GM12875 (cell line): ENCODE results near the gene CLDN24.

Source experiments
- H3K4me3 ChIP-seq: one replicate; pipeline ENCODE4 v1.5.1; 2011; ENCODE audit warnings: low read depth, low read length, control low read depth
- TF ChIP-seq, protein P1 (sequence below): IDR thresholded peaks from 2 replicates; pipeline ENCODE4 v1.5.1; 2011; ENCODE audit warnings: low read depth, mild to moderate bottlenecking, control low read depth, inconsistent platforms, low read length, moderate library complexity, borderline replicate concordance; ENCODE audit not compliant: insufficient read depth

CLDN24 gene

GRCh38 chr4:183304538-183304937, 17.7 kb downstream of the CLDN24 start:
- H3K4me3 ChIP-seq, result no peak overlapping the region
- TF ChIP-seq, protein P1, sequence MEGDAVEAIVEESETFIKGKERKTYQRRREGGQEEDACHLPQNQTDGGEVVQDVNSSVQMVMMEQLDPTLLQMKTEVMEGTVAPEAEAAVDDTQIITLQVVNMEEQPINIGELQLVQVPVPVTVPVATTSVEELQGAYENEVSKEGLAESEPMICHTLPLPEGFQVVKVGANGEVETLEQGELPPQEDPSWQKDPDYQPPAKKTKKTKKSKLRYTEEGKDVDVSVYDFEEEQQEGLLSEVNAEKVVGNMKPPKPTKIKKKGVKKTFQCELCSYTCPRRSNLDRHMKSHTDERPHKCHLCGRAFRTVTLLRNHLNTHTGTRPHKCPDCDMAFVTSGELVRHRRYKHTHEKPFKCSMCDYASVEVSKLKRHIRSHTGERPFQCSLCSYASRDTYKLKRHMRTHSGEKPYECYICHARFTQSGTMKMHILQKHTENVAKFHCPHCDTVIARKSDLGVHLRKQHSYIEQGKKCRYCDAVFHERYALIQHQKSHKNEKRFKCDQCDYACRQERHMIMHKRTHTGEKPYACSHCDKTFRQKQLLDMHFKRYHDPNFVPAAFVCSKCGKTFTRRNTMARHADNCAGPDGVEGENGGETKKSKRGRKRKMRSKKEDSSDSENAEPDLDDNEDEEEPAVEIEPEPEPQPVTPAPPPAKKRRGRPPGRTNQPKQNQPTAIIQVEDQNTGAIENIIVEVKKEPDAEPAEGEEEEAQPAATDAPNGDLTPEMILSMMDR, result no peak

DNA sequence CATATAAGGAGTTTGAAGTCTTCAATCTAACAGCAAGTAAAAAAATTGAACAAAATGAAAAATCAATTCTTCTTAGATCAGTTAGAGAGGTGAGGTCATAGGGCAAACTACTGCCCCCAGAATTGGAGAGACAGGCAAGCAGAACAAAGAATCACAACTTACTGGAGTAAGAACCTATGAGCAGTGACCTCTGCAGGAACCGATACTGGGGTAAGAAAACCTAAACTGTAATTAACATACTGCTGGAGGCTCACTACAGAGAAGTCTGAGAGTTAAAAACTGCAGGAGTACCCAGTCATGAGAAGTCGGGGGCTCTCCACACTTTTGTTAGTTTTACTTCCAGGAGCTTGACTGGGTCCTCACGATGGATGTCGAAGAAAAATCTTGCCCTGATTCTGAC, 18.2 kb downstream of the CLDN24 start:
- TF ChIP-seq, protein P1, result no peak
- no peak overlapping the region for H3K4me3 ChIP-seq

DNA sequence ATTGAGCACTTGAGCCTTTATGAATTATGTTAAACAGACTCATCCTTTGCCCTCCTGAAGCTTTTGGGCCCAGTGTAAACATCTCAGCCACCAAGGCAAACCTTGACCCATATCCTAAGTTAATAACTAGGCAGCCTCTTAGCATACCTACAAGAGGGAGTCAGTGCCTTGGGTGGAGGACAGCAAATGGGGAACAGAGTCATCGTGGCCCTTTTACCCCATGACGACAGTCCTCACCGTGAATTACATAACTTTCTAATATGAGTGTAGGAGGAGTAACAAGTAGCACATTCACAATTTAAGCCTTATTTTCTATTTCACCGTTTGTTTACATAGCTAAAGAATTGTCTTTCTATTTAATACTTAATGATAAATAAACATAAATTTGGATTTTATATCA, 18.9 kb downstream of the CLDN24 start:
- TF ChIP-seq, protein P1, result no peak

DNA sequence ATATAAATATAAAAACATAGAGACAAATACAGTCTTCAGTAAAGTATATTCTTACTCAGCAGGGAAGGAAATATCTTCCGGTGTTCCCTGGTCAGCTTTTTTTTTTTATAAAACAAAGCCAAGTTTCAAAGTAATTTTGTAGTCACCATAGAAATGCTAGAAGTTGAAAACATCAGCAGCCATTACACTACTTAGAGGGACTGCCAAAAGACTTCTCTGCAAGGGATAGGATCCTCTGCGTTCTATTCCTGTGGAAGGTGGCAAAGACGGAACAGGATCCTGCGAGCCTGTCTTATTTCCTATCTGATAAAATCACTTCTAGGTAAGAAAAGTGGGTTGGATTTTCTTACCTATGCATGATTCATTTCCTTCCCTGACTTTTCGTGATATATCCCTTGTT, 21.6 kb downstream of the CLDN24 start:
- TF ChIP-seq, protein P1, result no peak
- H3K4me3 ChIP-seq, result no peak overlapping the region

More for the DNA sequence above, 18.9 kb downstream of the CLDN24 start:
- no peak overlapping the region for H3K4me3 ChIP-seq

DNA sequence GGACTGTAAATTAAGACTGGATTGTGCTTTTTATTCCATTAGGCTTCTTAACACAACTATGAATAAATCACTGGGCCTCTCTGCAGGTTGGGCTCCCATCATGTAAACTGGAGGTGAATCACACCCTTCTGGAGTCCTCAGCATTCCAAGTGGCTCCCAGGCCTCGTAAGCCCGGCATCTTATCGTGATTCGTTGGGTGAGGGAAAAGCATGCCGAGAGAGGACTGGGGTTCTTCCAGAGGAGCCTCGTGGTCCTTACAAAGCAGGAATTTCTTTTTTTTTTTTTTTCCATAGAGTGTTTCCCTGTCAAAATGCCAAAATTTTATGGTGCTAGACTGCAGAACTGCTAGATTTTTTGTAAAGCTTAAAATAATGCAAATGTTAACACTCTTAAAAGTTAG, 22.2 kb downstream of the CLDN24 start:
- H3K4me3 ChIP-seq, result no peak overlapping the region
- TF ChIP-seq, protein P1, result no peak

- TF ChIP-seq, protein P1, result no peak
- H3K4me3 ChIP-seq, result no peak overlapping the region
Observed at GRCh38 chr4:183299464-183299863, 22.8 kb downstream of the CLDN24 start.

DNA sequence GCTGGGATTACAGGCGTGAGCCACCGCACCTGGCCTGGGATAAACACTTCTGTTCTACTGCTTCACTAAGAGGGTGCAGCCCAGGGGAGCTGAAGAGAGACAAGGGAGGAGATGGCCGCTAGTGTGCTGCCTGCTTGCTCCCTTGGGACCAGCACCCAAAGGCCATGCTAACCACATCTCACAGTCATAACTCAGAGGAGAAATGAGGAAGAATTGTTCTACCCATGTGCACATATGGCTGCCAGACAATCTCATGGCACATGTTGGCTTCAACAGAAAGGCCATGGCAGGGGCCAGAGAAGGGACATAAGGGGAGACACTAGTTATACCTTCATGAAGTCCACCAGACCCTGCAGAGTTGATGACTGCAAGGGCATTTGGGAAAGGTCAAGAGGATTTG, 24.6 kb downstream of the CLDN24 start:
- no peak overlapping the region for H3K4me3 ChIP-seq
- TF ChIP-seq, protein P1, result no peak
